Cardiac muscle cell (in vitro differentiated cells and primary cell): ENCODE data around the gene ARL3. TPM values are rescaled to one million over a fixed set of nuclear protein-coding genes. Genes with fewer than 3 reads are reported as not detected.

Experiments used
- DNase-seq, 2 donors: peaks; one replicate each; pipeline versions ENCODE4 v3.0.0 to v3.0.0-alpha.2; 2010 to 2017; ENCODE audit warnings: low read depth in 1 of 2, low spot score in 1 of 2
- H3K27ac ChIP-seq: fragments of 200-600 bp; sonication (generic); 2 replicates; pipeline ENCODE4 v1.5.1; 2016
- H3K27me3 ChIP-seq: fragments of 200-600 bp; sonication (generic); 2 replicates; pipeline ENCODE4 v1.6.0; 2016; ENCODE audit warnings: control low read depth
- H3K36me3 ChIP-seq: fragments of 200-600 bp; sonication (generic); 2 replicates; pipeline ENCODE4 v1.5.1; 2016; ENCODE audit warnings: control low read depth
- H3K4me1 ChIP-seq: fragments of 200-600 bp; sonication (generic); 2 replicates; pipeline ENCODE4 v1.8.1; 2017; ENCODE audit warnings: low read depth, mild to moderate bottlenecking, mixed run types
- H3K4me3 ChIP-seq: fragments of 200-600 bp; sonication (generic); 2 replicates; pipeline ENCODE4 v1.5.1; 2016; ENCODE audit warnings: mild to moderate bottlenecking
- H3K9me3 ChIP-seq: fragments of 200-600 bp; sonication (generic); 2 replicates; pipeline ENCODE4 v1.5.1; 2017; ENCODE audit warnings: low read depth, mild to moderate bottlenecking, control low read depth
- CTCF ChIP-seq: IDR thresholded peaks from 2 replicates; pipeline ENCODE4 v1.5.1; 2012; ENCODE audit warnings: low read depth, mild to moderate bottlenecking, low read length
- polyA plus RNA-seq: library from polyadenylated mRNA; unstranded; fragments of >200 nt; fragmentation: Nextera tagmentation; extraction: Ambion mirVana; gene quantifications from 2 replicates; pipeline ENCODE4 v1.2.1, GENCODE V29; 2016
- total RNA-seq: library from RNA; depleted of rRNA; stranded (reverse); fragments of >200 nt; gene quantifications from 2 replicates; pipeline ENCODE4 v1.2.3, GENCODE V29; 2016

The ARL3 gene
- total and polyA plus RNA-seq, 2 experiments from 2014 or later = 16.3 to 47.3 TPM

DNA sequence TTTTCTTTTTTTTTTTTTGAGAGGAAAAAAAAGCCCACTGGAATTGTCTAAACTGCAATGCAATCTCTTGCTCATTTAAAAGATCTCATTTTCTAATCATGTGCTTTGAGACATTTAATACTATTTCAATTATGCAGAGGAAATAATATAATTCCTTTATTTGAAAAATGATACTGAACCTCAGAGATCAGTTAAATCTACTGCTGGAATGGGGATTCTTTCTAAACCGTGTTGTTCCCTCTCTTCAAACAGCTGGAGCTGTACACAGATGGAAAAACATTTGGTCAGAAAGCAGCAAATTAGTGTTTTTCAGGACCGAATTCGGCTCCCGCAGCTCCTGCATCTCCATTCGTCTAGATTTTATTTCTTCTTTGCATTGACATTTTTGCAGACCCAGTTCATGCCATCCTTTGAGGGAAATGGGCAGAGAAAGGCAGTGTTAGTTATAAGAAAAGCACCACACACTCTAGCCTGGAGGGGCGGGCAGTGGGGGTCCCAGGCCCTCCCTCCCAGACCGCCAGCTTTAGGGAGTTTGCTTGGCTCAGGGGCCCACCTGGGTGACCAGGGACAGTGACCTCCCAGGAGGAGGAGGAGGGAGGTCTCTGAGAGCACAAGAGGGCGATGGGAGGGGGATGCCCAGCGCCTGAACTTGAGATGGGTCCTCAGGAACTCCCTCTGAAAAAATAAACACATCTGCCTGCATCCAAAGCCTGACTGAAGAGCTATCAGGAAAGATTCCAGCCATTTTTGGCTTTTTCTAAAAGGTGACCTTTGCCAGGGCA lies 37.5 kb downstream of the ARL3 start:
- H3K27me3 ChIP-seq = no peaks in the 10 kb centered on the region
- H3K9me3 ChIP-seq = no peaks in the 10 kb centered on the region
- DNase-seq = no peak
- H3K4me1 ChIP-seq = peaks cover 74% of the 10 kb centered on the region
- peak overlapping the region; percentile 89 for H3K27ac ChIP-seq
- H3K36me3 ChIP-seq = no peaks in the 10 kb centered on the region
- TF ChIP-seq CTCF = no peak
- H3K4me3 ChIP-seq = no peak overlapping the region

GRCh38 chr10:102675666-102676533 lies 38.3 kb downstream of the ARL3 start:
- H3K4me1 ChIP-seq = peaks cover 80% of the 10 kb centered on the region
- no peaks in the 10 kb centered on the region for H3K27me3 ChIP-seq
- TF ChIP-seq CTCF = no peak
- no peaks in the 10 kb centered on the region for H3K36me3 ChIP-seq
- no peaks in the 10 kb centered on the region for H3K9me3 ChIP-seq
- peak in 1 of 2 donors; percentile 95 for DNase-seq
- peak overlapping the region; percentile 89 for H3K27ac ChIP-seq
- H3K4me3 ChIP-seq = no peak overlapping the region

DNA sequence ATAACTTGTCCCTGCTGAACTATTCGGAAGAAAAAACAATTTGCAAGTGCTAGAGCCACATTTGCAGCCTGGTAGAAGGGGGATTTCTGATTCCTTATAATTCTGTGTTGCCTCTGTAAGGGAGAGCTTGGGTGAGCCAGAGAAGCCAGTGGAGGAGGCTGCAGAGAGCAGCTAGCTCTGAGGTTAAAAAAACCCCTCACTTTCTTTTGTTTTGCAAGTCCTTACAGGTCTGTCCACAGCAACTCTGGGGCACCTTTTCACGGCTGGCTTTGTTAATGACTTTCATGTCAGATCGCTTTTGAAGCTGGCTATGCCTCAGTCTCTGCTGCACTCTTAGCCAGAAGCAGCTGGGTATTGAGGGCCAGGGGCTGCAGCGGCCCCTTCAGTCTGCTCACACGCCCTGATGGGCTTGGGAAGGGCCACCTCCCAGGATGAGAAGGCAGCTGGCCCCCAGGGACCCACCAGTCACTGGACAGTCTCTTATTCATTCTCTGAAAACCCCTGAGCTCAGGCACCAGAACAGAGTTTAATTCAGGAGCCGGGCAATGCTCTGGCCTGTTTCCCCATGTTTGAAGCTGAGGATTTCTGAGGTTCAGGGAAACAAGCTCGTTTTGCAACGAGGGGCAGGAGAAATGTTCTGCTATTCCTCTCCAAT lies 39.1 kb downstream of the ARL3 start:
- no peak for TF ChIP-seq CTCF
- peak in 1 of 2 donors; percentile 55 for DNase-seq
- Histone ChIP-seq H3K27me3 (no peaks in the 10 kb centered on the region), H3K4me1 (peaks cover 88% of the 10 kb centered on the region), H3K4me3 (no peak overlapping the region), H3K9me3 (no peaks in the 10 kb centered on the region), H3K27ac (peak overlapping the region; percentile 89), H3K36me3 (no peaks in the 10 kb centered on the region)

- no peaks in the 10 kb centered on the region for H3K9me3 ChIP-seq
- peaks cover 91% of the 10 kb centered on the region for H3K4me1 ChIP-seq
- DNase-seq = no peak
- H3K36me3 ChIP-seq = no peaks in the 10 kb centered on the region
- peak overlapping the region; percentile 89 for H3K27ac ChIP-seq
- no peak overlapping the region for H3K4me3 ChIP-seq
- H3K27me3 ChIP-seq = no peaks in the 10 kb centered on the region
- TF ChIP-seq CTCF = no peak
Observed at GRCh38 chr10:102674566-102674965, 39.6 kb downstream of the ARL3 start.

GRCh38 chr10:102673819-102674511 lies 40.2 kb downstream of the ARL3 start:
- Histone ChIP-seq H3K9me3 (no peaks in the 10 kb centered on the region), H3K27me3 (no peaks in the 10 kb centered on the region), H3K4me3 (no peak overlapping the region), H3K36me3 (no peaks in the 10 kb centered on the region), H3K27ac (peak overlapping the region; percentile 89), H3K4me1 (peaks cover 91% of the 10 kb centered on the region)
- no peak for TF ChIP-seq CTCF
- DNase-seq = peak; percentile 75 to 92
